DMS79 (cell line): ENCODE measurements around the gene SUPT20HL1.
"Not testable (repeated sequence)": the region's sequence is repeated elsewhere in the genome, so short reads cannot be mapped to it uniquely, and the experiment has no call there.

Source experiments
- DNase-seq: peaks from one replicate; lab custom pipeline; 2025; lab: John Stamatoyannopoulos, UW

SUPT20HL1 gene

GRCh38 chrX:24363432-24364181, 3.2 kb downstream of the SUPT20HL1 start:
- DNase-seq, result not testable (repeated sequence)

GRCh38 chrX:24364326-24364725, 3.9 kb downstream of the SUPT20HL1 start:
- no peak for DNase-seq

GRCh38 chrX:24364851-24365538, 4.6 kb downstream of the SUPT20HL1 start:
- DNase-seq, result no peak

GRCh38 chrX:24366762-24367400, 6.4 kb downstream of the SUPT20HL1 start:
- DNase-seq, result not testable (repeated sequence)

GRCh38 chrX:24369816-24370215, 9.4 kb downstream of the SUPT20HL1 start:
- no peak for DNase-seq

- no peak for DNase-seq
Observed at GRCh38 chrX:24371391-24371972, 11.0 kb downstream of the SUPT20HL1 start.

GRCh38 chrX:24372021-24372763, 11.8 kb downstream of the SUPT20HL1 start:
- no peak for DNase-seq

- no peak for DNase-seq
Observed at GRCh38 chrX:24375600-24376131, 15.2 kb downstream of the SUPT20HL1 start.

GRCh38 chrX:24376403-24376802, 16.0 kb downstream of the SUPT20HL1 start:
- no peak for DNase-seq

- no peak for DNase-seq
Observed at GRCh38 chrX:24377195-24377594, 16.8 kb downstream of the SUPT20HL1 start.

GRCh38 chrX:24377911-24378468, 17.6 kb downstream of the SUPT20HL1 start:
- DNase-seq, result no peak

GRCh38 chrX:24378706-24379105, 18.3 kb downstream of the SUPT20HL1 start:
- DNase-seq, result no peak

- DNase-seq, result no peak
Observed at GRCh38 chrX:24380262-24381187, 20.1 kb downstream of the SUPT20HL1 start.

GRCh38 chrX:24382315-24382714, 21.9 kb downstream of the SUPT20HL1 start:
- DNase-seq, result not testable (repeated sequence)

GRCh38 chrX:24387724-24388123, 27.3 kb downstream of the SUPT20HL1 start:
- no peak for DNase-seq

GRCh38 chrX:24391389-24391788, 30.9 kb downstream of the SUPT20HL1 start:
- no peak for DNase-seq

- no peak for DNase-seq
Observed at GRCh38 chrX:24391843-24392242, 31.4 kb downstream of the SUPT20HL1 start.

GRCh38 chrX:24392709-24393108, 32.3 kb downstream of the SUPT20HL1 start:
- DNase-seq, result no peak

GRCh38 chrX:24395775-24396174, 35.3 kb downstream of the SUPT20HL1 start:
- DNase-seq, result no peak

GRCh38 chrX:24396236-24396930, 35.9 kb downstream of the SUPT20HL1 start:
- peak; percentile 49 for DNase-seq
